Measurements from ENCODE around the gene MYO3B. TPM values are rescaled to one million over a fixed set of nuclear protein-coding genes. Genes with fewer than 3 reads are reported as not detected.
A peak's percentile ranks its signal among the peaks of the same experiment; 100 is the strongest.

MYO3B gene
- total RNA-seq, 1 donor from 2014 or later, result 14.1 TPM

DNA sequence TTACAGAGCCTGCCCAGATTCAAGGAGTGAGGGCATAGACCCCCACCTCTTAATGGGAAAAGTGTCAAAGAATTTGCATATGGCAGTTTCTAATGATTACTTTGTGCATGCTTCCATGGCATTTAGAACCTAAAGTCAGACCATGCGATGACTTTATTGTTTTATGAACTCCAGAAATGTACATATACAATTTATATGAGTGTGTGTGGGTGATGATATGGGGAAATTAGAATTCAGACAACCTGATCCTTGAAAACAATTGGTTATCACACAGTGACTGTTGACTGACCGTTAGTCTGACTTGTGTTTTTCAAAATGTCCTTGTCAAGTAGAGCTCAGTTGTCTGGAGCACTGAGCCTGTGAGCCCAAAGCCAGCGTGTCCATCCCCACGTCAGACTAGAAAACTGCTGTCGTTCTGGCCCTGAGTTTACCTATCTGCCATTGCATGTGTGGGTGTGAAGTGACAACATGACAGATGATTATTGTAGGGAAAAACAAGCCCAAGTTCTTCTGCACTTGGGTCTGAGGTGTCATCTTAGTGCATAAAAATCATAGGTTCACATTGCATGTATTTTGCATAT lies 128.4 kb downstream of the MYO3B start:
- DNase-seq (ENCODE audit: low spot score), result no peak

GRCh38 chr2:170307052-170307451 lies 129.1 kb downstream of the MYO3B start:
- DNase-seq (ENCODE audit: low spot score), result no peak

DNA sequence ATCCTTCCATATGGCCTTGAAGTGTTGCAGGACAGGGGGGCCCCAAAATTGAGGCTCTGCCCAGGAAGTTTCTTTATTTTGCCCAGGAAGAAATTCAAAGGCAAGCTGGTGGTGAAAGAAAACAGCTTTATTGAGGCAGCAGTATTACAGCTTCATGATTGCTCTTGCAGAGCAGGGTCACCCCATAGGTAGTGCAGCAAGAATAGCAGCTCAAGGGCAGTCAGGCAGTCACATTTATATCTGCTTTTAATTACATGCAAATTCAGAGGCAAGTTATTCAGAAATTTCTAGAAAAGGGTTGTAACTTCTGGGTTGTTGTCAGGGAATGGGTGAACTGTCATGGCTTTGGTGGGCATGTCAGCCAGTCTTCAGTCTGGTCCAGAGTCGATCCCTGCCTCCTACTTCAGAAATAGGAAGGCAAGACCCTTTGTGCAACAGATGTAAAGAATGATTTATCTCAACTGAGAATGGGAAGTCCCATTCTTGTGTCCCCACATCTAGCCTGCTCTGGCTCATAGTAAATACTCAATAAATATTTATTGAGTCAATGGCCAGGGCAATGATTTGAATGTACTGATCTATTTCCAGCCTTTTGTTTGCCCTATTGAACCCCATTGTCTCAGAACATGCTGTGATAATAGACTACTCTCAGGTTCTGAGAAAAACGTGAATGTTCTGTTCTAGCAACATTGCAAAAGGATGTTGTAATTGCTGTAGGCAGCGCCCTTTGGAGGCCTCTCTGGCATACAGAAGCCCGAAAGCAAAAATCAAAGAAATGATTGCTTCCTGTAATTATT lies 129.8 kb downstream of the MYO3B start:
- no peak for DNase-seq (ENCODE audit: low spot score)

DNA sequence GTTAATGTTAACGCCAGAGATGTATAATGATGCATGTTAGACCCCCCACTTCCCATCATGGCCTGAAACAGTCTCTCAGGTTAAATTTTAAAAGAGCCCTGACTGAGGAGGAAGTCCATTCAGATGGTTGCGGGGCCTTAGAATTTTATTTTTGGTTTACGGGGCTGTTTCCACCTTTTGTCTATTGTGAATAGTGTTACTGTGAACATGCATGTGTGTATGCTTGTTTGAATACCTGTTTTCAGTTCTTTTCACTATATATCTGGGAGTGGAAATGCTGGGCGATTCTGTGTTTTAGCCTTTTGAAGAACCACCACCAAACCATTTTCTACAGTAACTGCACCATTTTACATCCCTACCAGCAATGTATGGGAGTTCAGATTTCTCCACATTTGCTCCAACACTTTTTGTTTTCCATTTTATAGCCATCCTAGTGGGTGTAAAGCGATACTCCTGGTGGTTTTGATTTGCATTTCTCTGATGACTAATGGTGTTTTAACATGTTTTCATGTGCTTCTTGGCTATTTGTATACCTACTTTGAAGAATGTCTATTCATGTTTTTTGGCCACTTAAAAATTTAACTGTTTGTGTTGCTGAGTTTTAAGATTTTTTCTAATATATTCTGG lies 133.0 kb downstream of the MYO3B start:
- DNase-seq (ENCODE audit: low spot score), result no peak

DNA sequence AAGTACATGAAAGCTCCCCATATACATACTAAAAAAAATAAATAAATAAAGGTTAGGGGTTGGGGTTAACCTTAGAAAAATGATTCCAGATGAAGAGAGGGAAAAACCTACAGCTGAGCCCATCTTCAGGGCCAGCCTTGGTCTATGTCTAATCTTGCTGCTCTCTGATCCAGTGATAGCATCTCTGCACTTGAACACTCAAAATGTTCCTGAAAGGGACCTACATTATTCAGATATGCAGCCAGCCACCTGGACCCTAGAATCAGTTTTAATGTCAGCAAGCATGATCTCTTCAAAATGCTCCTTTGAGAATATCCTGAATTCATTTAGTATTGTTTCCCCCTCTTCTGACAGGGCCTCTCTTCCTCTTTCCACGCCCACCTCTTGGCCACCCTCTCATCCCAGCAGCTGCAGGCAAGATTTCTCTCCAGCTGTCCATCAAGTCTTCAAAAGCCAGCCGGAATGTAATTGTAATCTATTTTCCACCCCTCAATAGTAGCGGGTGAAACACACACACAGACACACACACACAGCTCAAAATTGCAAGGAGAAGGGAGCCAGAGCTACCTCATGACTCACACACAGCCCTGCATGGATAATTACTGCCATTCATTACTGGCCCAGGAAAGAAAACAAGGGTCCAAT lies 135.5 kb downstream of the MYO3B start:
- DNase-seq (ENCODE audit: low spot score), result no peak

DNA sequence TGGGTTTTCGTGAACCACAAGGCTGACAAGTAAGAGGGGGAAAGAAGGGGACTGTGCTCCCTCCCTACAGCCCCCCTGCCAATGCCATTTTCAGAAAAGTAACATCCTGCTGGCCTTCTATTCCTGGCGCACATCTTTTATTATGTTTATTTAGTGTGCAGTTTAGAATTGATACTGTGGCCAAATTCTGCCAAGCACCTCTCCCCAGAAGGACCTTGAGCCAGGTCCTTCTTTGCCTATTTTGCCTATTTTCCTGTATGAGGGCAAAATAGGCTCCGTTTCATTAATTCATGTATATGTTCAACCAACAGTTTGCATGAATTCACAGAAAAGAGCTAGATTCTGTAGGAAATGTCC lies 136.0 kb downstream of the MYO3B start:
- no peak for DNase-seq (ENCODE audit: low spot score)

DNA sequence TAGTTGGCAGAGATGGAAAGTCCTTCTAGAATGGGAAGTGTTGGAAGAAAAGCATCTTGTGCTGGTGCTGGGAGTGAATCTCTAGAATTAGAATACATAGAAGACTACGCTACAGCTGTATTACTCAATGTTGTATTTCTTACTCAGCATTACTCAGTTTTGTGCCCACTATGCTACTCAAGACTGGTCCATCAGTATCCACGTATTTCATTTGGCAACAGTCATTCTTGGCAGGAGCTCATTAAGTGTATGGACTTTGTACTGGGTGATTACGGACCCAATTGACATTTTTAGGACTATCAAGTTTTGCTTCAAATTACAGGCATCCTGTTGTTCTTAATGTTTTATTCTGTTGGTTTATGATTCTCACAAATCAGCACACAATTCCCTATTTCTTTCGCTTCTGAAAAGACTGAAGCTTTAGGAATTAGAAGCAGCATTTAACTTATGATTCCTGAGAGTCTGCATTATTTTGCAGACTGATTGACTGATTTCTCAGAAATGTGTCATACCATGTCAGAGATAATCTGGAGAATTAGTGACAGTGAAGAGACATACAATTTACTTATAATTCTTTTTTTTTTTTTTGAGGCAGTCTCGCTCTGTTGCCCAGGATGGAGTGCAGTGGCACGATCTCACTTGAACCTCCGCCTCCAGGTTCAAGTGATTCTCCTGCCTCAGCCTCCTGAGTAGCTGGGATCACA lies 136.9 kb downstream of the MYO3B start:
- DNase-seq (ENCODE audit: low spot score), result no peak

GRCh38 chr2:170320948-170321347 lies 143.0 kb downstream of the MYO3B start:
- no peak for DNase-seq (ENCODE audit: low spot score)

DNA sequence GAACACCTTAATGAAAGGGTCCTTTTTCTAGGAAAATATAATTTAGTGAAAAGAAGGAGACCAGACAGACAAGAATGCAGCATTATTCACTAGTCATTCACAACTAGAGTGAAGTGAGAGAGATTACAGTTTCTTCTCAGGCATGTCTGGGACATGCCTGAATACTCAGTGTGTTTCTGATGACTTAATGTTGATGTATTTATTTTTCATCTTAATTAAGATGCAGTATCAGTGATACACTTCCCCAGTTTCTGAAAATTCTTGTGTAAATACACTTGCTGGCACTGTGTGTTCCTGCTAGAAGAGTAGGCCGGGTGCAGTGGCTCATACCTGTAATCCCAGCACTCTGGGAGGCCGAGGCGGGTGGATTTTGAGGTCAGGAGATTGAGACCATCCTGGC lies 143.6 kb downstream of the MYO3B start:
- no peak for DNase-seq (ENCODE audit: low spot score)

DNA sequence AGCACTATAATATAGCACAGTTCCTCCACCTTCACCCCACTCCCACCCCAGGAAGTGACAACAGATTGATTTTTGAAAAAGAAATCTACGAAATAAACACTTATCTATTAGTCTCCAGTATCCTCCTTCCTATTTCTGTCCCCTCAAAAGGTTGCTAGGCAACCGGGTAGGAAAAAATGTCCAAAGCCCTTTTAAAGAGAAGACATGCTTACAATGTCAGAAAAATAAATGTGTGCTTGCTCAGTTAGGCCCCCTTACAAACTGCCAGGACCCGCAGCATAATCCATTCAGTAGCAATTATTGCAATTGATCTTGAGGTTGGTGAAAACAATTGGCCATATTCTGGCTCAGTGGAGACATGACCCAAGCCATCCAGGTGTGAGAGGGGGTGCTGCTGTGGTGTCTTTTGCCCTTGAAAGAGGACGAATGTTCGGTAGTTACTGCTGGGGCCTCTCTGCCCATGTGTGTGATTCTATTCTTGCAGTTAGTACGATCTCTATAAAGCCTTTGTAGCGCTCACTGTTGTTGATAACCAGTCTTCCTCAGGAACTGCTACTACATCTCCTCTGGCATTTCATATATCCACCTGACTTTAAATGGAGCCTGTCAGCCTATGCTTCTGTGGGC lies 144.3 kb downstream of the MYO3B start:
- no peak for DNase-seq (ENCODE audit: low spot score)

DNA sequence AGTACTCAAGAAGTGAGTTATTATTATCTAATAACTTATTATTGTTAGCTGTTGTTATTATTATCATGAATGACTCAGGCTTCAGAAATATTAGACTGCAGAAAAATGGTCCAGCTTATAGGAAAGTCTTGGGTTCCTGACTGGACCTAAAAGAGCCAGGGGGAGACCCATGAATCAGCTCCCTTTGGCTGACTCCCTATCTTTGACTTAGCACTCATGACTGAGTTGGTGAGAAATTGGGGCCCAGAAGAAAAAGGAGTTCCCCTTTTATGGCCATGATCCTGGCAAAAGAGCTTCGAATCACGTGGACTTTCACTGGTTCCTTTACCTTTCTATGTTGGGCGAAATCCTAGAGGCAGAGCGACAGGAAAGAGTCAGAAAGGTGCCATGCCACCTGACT lies 145.8 kb downstream of the MYO3B start:
- DNase-seq (ENCODE audit: low spot score), result no peak

- DNase-seq (ENCODE audit: low spot score), result no peak
Observed at GRCh38 chr2:170324640-170325046, 146.7 kb downstream of the MYO3B start.

DNA sequence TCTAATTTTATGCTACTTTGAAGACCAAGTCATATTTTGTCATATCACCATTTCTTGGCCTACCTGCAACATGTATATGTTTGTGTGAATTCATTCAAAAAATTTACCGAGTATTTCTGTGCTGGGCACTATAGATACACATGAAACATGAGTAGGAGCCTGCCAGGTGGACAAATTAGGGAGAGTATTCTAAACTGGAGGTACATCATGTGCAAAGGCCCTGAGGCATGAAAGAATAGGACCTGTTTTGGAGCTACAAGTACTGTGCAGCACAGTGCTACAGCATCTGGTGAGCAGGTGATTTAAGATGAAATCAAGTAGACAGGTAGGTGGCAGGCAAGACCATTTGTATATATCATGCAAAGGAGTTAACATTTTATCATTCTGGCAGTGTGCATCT lies 152.9 kb downstream of the MYO3B start:
- no peak for DNase-seq (ENCODE audit: low spot score)

GRCh38 chr2:170332676-170333402 lies 154.9 kb downstream of the MYO3B start:
- no peak for DNase-seq (ENCODE audit: low spot score)

DNA sequence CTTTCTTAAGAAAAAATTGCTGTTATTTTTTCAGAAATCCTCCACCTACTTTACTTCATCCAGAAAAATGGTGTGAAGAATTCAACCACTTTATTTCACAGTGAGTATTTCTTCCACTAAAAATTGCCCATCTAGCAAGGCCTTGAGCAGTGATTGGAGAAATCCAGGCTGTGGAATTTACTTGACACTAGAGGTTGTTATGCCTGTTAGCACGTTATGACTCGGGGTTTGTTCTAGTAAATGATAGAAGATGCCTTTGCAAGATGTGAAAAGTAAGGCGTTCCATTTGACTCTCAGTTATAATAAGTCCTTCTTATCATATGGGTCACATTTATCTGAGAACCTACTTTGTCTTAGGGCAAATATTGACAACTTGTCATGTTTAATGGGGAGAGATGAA lies 157.4 kb downstream of the MYO3B start:
- DNase-seq (ENCODE audit: low spot score), result no peak

DNA sequence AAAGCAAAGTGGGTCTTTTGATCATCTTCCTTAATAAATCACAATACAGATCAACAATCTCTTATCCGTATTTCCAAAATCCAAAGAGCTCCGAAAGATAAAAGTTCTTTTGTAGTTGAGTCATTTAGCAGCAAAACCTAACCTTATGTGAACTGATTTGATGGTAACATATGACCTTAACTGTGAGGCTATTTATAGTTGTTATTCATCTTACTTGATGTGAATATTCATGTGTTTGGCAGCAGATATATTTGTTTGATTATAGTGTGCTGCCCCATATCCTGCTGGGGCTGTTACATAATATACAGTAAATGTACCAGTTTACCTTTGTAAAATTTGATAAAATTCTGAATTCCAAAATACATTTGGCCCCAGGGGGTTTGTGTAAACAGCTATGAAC lies 158.5 kb downstream of the MYO3B start:
- DNase-seq (ENCODE audit: low spot score), result no peak

DNA sequence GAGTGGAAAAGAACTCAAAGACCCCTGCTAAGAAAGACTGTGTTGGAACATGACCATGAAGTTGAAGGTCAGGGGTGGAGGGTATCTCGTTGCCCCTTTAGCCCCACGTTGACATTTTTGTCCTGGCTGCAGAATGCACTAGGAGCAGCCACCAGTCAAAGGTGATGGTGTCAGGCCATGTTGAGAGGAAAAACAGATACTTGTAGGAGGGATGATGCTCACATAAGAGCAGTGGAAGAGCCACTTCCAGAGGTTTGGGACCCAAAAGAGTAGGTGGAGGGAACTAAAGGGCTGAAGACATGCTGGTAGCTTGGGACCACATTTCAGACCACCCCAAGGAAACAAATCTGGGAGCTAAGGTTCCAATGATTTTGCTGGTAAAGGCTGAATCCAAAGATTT lies 159.0 kb downstream of the MYO3B start:
- DNase-seq (ENCODE audit: low spot score), result no peak

DNA sequence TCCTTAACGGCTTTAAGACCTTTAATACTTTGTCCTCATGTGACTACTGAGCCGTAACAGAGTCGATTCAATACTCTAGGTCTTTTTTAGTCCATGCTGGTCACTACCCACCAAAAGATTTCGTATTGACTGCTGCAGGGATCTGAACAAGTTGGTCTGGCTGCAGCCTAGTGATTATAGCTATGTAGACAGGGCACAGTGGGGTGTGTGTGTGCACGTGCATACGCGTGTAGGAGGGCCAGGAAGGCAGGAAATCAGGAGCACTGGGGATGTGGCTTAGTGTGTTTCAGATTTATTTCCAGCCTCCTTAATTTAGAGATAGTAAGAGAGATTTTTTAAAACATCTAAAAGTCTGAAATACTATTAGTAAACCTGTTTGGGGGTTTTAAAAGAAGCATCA lies 161.4 kb downstream of the MYO3B start:
- peak; percentile 48 for DNase-seq (ENCODE audit: low spot score)

GRCh38 chr2:170339750-170340692 lies 162.1 kb downstream of the MYO3B start:
- no peak for DNase-seq (ENCODE audit: low spot score)

- no peak for DNase-seq (ENCODE audit: low spot score)
Observed at GRCh38 chr2:170340693-170341068, 162.7 kb downstream of the MYO3B start.

Data from ureter (tissue), 1 donor.